ENCODE measurements around the gene NREP.
"Not testable (repeated sequence)": the region's sequence is repeated elsewhere in the genome, so short reads cannot be mapped to it uniquely, and the experiment has no call there.

Gene NREP

DNA sequence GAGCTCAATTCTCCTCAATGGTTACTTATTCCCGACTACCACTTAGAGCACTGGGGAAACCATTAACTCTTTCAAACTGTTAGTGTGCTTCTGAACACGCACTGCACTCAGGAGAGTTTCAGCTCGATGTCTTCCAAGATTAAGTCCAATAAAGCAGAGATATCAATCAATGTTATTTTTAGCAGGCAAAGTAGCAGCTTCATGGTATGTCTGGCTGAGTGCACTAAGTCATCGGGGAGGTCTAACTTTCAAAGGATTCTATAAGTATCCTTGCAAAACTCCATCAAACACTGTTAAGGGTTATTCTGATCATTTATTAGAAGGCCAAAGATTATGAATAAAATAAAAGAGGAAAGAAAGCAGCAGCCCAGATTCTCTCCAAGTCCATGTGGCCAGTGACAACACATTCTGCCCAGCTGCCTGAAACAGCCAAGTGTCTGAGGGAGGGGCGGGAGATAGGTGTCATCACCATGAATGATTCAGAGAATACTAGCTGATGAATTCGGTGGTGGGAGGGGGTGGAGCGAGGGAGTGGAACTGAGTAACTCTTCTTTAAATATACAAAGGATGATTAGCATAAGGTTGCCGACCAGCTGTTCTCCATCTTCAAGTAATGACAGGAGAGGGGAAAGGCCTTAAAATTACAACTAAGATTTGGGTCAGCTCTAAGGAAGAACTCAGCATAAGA lies 21.3 kb downstream of the NREP start:
- DNase-seq: peak; percentile 65 to 75 (median 66)

DNA sequence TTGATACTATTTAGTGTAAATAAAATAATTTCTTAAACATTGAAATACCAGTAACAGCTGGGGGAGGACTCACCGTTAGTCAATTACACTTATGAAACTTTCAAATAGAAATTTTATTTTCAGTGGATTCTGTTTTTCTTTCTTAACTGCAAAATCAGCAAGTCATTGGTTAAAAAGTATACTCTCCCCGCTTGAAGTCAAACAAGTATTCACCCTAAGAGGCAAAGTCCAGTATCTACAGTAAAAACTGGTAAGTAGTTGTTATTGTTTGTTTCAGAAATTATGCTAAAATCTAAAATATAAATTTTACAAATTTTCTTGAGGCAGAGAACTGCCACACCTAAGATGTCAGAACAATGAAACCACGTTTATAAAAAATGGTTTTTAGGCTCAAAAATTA lies 22.4 kb downstream of the NREP start:
- DNase-seq: no peak

DNA sequence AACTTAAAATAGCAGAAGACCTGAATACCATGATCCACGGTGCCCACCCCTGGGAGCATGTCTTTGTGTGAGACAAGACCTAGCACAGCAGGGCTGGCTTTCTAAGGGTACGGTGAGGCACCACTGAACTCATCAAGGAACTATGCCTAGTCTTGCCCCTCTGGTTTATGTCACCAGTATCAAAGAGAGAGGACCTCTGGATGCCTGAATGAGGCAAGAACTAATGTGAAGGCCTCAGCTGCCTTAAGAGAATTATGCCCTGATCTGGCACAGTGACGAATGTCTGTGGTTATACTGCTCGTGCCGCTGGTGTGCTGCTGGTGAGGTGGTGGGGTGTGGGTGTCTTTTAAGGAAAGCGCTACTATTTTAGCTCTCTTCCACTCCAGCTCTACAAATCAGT lies 23.0 kb downstream of the NREP start:
- no peak for DNase-seq

DNA sequence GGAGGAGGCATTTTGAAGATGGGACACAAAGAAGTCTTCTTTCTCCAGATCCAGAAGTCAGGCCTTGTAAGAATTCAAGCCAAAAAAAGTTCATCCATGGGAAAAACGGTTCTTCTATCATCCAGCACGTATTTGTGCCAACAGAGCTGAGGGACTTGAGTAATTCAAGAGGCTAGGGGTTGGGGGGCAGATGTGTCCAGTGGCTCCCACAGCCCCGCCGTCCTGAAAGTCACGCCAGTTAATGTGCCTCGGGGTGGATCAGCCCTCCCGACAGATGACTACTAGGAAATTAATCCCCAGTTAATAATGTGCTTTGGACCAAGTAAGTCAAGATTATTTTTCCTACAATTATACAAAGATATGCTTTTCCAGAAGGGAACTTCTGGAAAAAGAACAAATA lies 23.4 kb downstream of the NREP start:
- no peak for DNase-seq

DNA sequence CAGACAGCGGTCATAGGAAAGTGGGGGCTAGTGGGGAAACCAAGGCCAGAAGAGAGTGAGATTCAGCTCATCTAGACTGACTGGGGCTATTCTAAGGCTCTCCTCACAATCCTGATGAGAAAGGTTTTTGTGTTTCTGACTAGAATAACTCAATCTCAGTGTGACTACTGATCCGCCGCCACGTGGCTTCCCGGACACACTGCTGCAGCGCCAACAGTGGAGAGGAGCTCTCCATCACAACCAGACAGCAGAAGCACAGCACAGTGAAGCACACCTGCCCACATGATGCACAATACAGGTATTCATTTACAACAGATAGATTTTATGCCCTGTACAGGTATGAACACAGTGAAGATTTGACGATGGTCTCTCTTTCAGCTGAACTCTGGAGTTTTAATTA lies 25.4 kb downstream of the NREP start:
- no peak for DNase-seq

DNA sequence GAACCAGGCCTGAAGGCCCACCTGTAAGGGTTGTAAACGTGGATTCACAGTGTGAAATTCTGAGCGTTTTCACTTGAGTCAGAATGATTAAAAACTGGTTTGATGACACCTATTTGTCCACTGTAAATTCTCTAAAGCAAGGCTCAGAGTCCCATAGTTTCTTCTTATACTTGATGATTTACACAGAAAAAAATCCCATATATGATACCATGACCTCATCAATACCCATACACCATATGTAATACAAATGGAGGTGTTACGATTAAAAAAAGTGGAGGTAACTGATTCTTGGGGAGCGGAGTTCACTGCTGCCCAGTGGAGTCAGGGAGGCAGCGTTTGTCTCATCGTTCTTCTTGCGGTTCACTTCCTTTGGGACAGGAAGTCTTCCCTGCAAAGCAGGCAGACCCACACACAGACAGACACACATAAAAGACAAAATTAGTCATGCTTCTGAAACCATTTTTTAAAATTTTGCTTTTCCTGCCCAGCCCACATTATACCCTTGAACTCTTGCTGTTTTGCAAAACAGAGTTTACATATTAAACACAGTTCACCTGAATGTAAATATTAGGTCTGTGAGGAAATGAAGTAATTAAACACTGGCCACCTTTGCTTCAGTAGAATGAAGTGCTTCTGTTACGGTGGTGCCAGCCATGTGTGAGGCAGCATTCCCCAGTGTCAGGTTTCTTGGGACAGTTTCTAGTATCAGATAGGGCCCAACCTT lies 26.2 kb downstream of the NREP start:
- DNase-seq: no peak

DNA sequence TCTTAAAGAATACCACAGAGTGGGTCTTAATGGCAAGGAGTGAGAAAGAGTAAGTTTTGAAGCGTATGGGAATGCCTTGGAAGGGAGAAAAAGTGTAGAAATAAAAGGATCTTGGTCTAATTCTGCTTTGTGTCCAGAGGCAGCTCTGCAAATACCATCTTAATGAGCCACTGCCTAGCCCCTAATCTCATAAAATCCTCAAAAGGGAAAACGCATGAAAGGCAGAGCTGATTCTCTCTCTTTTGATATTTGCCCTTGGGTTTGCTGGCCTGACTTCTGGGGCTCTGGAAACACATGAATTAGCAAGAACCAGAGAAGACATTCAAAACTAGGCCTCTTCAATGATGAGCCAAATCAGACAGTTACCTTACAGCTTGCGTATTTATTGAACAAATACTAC lies 28.1 kb downstream of the NREP start:
- no peak for DNase-seq

DNA sequence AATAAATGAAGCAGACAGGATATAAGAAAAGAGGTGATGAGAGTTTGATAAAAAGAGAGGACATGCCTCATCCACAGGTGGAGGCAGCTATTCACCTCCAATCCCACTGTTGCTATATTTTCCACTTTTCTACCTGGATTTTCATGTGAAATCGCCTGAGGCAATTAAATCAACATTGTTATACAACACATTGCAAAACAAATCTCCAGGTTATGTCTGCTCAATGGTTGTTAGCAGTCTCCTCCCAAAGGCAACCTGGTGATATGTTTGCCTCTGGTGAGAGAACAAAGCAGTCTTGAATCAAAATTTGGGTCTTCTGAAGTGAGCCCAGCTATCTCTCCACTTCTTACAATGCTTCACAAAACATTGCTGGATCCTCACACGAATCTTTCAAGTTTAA lies 30.0 kb downstream of the NREP start:
- no peak for DNase-seq

DNA sequence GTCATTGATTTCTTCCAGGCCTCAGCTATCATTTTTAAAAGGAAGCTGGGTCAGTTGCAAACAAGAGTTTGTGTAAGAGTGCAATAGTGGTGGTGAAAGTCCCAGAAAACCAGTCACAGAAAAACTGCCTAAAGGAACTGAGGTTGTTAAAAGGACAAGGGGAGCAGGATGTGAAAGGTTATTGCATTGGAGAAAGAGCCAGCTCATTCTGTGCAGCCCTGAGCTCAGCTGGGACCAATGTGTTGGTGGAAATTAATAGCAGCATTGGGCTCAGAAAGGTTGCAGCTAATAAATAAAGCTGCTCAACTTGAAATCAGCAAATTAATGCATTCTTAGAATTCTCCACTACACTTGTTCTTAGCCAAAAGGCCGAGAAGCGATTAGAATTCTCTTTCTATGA lies 34.9 kb downstream of the NREP start:
- DNase-seq: no peak

DNA sequence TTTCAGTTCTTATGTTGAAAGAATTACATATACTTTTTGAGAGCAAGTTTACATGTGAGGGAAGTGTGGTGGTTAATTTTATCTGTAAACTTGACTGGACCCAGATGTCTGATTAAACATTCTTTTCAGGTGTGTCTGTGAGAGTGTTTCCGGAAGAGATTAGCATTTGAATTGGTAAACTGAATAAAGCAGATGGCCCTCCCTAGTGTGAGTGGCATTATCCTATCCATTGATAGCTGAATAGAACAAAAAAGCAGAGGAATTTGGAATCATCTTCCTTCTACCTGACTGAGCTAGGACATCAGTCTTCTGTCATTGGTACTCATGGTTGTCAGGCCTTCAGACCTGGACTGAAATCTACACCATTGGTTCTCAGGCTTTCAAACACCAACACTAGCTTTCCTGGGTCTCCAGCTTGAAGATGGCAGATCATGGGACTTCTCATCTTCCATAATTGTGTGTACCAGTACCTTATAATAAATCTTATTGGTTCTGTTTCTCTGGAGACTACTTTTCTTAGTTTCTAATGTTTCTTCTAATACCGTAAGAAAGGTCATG lies 36.6 kb downstream of the NREP start:
- DNase-seq: no peak

DNA sequence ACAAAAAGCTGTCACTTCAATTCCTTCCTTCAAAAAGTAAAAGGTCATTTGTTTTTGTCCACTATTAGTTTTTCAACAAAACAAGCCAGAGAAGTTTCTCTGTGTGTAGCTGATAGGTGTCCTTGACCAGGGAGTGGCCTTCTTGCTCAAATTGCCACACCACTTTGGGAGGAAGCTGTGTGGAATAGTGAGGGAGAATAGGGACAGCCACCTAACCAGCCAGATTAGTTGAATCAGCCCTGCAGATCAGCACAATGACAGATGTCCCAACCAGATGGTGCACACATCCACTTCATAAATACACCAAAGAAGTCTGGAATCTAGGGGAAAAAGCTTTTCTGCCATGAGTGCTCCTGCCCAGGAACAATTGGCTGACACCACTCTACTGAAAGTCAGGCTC lies 37.2 kb downstream of the NREP start:
- no peak for DNase-seq

DNA sequence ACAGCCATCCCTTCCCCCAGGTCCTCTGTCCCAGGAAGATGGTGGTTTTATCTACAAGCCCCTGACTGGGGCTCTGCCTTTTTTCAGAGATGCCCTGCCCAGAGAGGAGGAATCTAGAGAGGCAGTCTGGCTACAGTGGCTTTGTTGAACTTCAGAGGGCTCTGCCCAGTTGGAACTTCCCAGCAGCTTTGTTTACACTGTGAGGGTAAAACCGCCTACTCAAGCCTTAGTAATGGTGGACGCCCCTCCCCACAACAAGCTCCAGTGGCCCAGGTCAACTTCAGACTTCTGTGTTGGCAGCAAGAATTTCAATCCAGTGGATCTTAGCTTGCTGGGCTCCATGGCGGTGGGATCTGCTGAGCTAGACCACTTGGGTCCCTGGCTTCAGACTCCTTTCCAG lies 40.2 kb downstream of the NREP start:
- DNase-seq: not testable (repeated sequence)

DNA sequence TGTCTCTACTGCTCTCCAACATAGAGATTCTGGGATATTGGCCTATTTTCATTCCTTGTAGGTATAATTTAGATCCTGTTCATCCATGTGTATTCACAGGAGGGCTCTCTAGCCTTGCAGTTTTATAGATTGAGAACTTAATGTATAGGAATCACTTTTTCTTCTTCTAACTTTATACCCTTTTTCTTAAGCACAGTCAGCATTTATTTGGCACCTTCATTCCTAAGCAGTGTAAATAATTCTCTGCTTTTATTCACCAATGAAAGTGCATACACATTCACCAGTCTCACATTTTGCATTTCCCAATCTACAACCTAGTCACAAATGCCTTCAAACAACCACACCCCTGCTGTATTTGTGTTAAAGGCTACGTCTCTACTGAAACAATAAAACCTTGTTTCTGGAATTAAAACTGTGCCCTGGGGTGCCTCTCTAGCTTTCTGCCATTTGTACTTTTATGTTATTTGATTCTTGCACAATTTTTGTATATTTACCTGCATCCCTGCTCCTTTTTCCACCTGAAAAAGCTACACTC lies 49.3 kb downstream of the NREP start:
- no peak for DNase-seq

DNA sequence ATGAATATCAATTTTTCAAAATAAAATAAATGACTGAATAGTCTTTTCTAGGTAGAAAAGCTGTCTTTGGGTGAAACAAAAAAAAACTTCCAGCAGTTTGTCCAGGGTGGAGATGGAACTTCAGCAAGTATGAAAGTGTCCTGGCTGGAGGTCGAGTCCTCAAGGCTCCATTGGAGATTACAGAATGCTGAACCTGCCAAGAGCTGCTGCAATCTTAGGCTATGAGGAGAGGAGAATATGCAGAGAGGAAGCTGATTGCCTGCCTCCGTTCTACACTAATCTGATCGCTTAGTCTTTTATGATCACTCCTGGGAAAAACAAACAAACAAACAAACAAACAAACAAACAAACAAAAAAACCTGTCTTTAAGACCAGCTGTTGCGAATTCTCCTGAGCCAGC lies 50.6 kb downstream of the NREP start:
- DNase-seq: no peak

DNA sequence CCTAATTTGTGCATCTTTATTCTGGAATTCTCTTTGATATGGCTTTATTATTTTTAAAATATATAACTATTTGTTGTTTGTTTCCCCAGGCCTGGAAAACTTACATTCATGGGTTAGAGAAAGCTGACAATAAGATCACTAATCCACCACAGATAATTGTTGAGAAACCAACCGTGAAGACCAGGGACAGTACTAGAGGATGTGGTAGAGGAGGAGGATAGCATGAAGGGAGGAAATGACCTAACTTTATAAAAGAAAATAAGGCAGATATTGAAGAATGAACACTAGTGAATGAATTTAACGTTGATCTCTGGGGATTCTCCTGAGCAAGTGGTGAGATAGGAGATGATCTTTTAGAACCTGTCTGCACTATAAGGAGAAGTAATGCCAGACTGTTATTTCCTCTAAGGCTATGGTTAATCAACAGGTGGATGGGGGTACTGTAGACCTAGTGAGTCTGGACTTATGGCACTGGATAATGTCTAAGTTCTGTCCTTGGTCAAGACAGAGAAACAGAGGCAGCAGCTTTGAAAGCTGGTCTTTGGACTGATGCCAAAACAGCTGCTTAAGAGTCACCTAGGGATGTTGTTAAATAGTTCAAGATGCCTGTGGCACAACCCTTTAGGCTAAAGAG lies 52.4 kb downstream of the NREP start:
- no peak for DNase-seq

DNA sequence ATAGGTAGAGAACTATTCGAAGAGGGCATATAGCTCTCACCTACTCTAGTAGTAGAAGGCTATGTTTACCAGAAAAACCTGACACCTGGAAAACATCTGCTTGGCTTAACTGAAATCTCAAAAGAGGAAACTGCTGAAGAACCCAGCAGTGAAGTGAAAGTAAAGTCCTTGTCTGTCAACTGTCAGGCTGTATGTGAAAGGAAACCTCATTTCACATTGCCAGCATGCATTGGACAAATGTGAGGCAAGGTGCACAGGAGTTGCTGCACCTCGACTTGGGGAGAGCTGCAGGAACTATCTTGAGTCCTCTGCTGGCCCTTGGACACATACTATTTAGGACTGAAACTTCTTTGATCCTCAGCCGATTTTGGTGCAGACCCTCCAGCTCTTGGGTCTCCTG lies 53.3 kb downstream of the NREP start:
- DNase-seq: peak; percentile 17 to 29 (median 27)

DNA sequence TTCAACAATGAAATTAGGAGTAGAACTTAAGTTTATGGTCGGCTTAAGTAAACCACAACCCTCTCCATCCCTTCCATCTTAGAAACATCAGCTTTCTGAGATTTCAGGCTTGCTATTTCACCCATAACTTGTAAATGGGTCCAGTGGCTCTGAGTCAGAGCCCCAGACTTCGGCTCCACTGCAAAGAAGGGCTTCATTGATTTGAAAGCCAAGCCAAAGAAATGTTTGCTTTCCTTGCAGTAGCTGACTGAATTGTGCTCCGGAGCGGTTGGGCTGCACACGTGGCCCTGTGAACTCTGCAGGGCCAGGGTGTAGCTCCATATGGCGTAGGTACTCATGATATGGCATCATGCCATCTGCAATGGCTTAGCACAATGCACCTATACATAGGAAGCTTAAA lies 57.0 kb downstream of the NREP start:
- no peak for DNase-seq

DNA sequence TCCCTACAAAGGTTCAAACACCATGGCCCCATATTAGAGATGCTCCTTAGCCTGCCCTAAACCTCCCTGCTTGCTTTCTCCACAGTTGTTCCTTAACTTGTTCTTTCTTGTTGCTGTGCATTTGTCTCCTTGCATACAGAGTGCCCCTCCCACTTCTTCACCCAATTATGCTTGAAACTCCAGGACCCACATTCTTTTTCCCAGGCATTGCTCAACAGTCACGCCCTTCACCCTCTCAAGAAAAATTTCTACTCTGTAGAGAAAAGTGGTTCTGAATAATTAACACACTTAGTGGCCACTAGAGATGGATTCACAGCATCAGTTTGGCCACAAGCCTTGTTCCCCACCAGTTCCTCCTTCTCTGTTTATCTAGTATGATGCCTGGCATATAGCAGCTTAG lies 57.7 kb downstream of the NREP start:
- no peak for DNase-seq

DNA sequence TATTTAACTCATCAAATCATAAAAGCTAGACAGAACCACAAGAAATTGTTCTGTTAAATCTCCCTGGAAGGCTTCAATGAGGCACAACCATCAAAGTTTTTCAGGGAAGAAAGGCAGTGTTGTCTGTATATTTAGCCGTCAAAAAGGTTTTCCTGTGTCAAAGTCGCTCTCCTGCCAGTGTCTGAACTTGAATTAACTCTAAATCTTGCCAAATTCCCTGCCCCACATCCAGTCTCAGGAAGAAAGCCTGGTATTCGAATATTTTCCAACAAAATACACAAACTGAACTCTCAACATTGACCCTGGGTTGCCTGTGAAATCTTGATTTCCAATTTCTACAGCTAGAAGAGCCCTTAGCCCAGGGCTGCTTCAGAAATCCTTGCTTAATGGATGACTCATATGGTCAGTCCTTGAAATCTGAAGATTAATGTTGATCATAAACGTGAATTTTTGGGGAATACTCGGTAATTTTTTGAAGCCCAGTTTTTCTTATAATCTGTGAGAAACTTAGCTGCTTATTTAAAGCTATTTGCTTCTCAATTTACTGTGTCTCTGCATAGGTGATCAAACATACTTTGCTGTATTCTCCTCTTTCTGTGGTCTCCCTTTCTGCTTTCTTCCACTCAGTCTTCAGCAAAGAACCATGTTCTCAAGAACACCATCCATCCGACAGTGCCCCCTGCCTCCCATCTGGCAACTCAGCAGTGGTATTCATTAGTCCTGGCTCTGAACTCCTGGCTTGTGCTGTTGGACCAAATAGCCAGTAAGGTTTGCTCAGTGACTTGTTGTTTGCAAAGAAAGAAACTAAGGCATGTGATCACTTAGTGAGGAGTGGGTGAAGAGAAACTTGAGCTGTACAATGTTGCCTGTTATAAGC lies 58.9 kb downstream of the NREP start:
- DNase-seq: no peak

DNA sequence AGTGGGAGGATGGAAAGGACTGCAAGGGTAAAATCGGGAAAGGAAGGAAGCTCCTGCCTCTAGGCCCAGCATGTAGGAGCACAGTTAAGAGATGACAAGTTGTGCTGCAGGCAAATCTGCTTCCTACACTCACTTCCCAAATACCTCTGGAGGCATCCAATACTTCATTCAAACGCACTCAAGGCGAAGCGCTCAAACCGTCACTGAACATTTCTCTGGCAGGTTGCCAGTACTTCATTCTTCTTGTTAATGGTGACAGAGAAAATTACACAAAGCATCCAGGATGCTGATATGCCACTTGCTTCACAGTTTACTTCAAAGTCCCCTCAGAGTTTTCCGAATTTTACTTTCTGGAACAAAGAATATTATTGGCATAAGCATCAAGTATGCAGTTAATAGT lies 59.8 kb downstream of the NREP start:
- no peak for DNase-seq

DNA sequence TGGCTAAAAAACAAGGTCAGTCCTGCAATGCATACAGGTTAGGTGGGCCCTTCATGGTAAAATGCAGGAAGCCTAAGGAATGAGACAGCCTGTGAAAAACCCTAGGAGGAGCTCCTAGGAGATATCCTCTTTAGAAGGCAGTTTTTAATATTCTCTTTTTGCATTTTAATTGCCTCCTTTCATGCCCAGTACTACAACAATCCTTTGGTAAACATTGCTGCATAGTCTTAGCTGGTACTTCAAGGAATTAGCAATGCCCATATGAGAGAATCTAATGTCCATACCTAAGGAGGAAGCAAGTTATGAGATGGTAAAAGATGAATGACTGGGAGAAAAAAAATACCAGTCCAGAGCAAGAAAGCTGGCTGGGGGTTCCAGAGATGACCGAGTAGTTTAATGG lies 61.0 kb downstream of the NREP start:
- no peak for DNase-seq

DNA sequence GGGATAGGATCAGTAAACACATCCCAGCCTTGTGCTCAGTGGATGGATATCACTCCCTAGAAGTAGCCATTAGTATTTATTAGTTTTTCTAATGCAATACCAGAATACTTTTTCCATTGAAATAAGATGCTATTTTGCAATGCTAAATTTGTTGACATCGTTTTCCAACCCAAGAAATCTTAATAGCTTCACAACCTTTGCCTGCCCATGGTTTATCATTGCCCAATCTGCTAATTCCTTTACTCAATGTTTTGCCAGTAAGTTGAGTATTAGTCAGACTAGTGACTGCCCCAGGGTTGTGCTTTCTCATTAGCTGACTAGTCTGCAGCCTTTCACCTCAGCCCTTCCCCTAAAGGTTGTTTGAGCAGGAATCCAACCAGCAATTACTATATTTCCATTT lies 62.9 kb downstream of the NREP start:
- peak; percentile 35 to 48 (median 45) for DNase-seq

DNA sequence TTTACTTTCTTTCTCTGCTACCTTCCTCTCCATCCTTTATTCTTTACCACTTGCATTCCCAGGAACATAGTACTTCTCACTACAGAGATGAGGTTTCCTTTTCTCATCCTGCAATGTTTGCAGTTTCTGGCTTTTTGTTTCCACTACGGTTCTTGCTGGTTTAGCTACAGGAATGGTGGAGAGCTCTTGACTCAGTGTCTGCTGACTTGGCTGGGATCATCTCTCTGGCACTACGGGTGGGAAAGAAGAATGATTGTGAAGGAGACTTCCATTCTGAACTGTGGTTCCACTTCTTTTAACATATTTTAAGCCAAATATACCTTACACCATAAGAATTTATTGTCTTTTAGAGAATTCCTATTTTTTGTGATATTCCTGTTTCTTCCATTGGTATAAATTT lies 65.1 kb downstream of the NREP start:
- no peak for DNase-seq
